HepG2 (cell line): ENCODE data around the gene YLPM1. TPM values are rescaled to one million over a fixed set of nuclear protein-coding genes. Genes with fewer than 3 reads are reported as not detected.

ENCODE experiments used
- GATA4 ChIP-seq: sonication (generic); IDR thresholded peaks from 2 replicates; pipeline ENCODE4 v1.6.1; 2016; ENCODE audit warnings: antibody characterized with exemption, low read depth, borderline replicate concordance
- MLLT10 ChIP-seq: sonication (generic); formaldehyde crosslinking; IDR thresholded peaks from 2 replicates; pipeline ENCODE4 v1.4.0; 2020; ENCODE audit warnings: missing genetic modification reagents
- NFRKB ChIP-seq: fragments of 450-650 bp; IDR thresholded peaks from 2 replicates; pipeline ENCODE4 v1.6.1; 2017
- RAD21 ChIP-seq: fragments of 450-650 bp; formaldehyde crosslinking; IDR thresholded peaks from 2 replicates; pipeline ENCODE4 v1.5.0; 2020; ENCODE audit warnings: mild to moderate bottlenecking
- RXRA ChIP-seq: sonication (generic); formaldehyde crosslinking; IDR thresholded peaks from 2 replicates; pipeline ENCODE4 v1.5.1; 2020; ENCODE audit warnings: missing genetic modification reagents
- ZBTB8A ChIP-seq: sonication (generic); formaldehyde crosslinking; IDR thresholded peaks from 2 replicates; pipeline ENCODE4 v1.4.0; 2020; ENCODE audit warnings: mild to moderate bottlenecking, low read depth, missing genetic modification reagents, borderline replicate concordance
- ZNF234 ChIP-seq: sonication (generic); formaldehyde crosslinking; conservative IDR thresholded peaks from 2 replicates; pipeline ENCODE4 v1.5.1; 2020; ENCODE audit warnings: mild to moderate bottlenecking, missing genetic modification reagents
- ZNF335 ChIP-seq: sonication (generic); formaldehyde crosslinking; IDR thresholded peaks from 2 replicates; pipeline ENCODE4 v1.4.0; 2020; ENCODE audit warnings: missing genetic modification reagents
- ZNF383 ChIP-seq: sonication (generic); formaldehyde crosslinking; IDR thresholded peaks from 2 replicates; pipeline ENCODE4 v1.4.0; 2020; ENCODE audit warnings: missing genetic modification reagents, mild to moderate bottlenecking, borderline replicate concordance
- ZNF460 ChIP-seq: sonication (generic); formaldehyde crosslinking; IDR thresholded peaks from 2 replicates; pipeline ENCODE4 v1.5.1; 2020; ENCODE audit warnings: missing genetic modification reagents, mild to moderate bottlenecking, borderline replicate concordance
- ZNF567 ChIP-seq: sonication (generic); formaldehyde crosslinking; IDR thresholded peaks from 2 replicates; pipeline ENCODE4 v1.8.1; 2023; ENCODE audit warnings: mild to moderate bottlenecking, missing genetic modification reagents, borderline replicate concordance
- ZNF598 ChIP-seq: sonication (generic); formaldehyde crosslinking; IDR thresholded peaks from 2 replicates; pipeline ENCODE4 v1.5.1; 2020; ENCODE audit warnings: mild to moderate bottlenecking, missing genetic modification reagents, borderline replicate concordance
- ZNF629 ChIP-seq: sonication (generic); formaldehyde crosslinking; conservative IDR thresholded peaks from 2 replicates; pipeline ENCODE4 v1.5.0; 2020; ENCODE audit warnings: missing genetic modification reagents
- ZNF766 ChIP-seq: sonication (generic); formaldehyde crosslinking; IDR thresholded peaks from 2 replicates; pipeline ENCODE4 v1.5.0; 2020; ENCODE audit warnings: missing genetic modification reagents, borderline replicate concordance
- ZSCAN21 ChIP-seq: sonication (generic); formaldehyde crosslinking; IDR thresholded peaks from 2 replicates; pipeline ENCODE4 v1.8.0; 2022; ENCODE audit warnings: mild to moderate bottlenecking, missing genetic modification reagents, moderate library complexity, borderline replicate concordance
- polyA plus RNA-seq, 8 experiments: library from polyadenylated mRNA; depleted of rRNA in 3 of 8; stranded (reverse) in 7 of 8; unstranded in 1 of 8; fragments of >200 nt; fragmentation: Illumina TruSeq in 4 of 8; extraction: Trizol in 4 of 8; gene quantifications; 2 replicates each; pipeline versions ENCODE4 v1.2.1 to v1.2.3, GENCODE V29; 2011 to 2016; ENCODE audit warnings: low read depth in 4 of 8, missing spikeins in 1 of 8, mixed read lengths in 1 of 8; ENCODE audit not compliant: insufficient read depth in 1 of 8
- total RNA-seq, 5 experiments: library from RNA; depleted of rRNA; stranded (reverse); fragments of >200 nt; fragmentation: Illumina TruSeq; extraction: Trizol; gene quantifications; 2 replicates each; pipeline ENCODE4 v1.2.3, GENCODE V29; 2016; ENCODE audit warnings: low read depth in 1 of 5
- TF ChIP-seq, protein P1 (sequence below): sonication (generic); formaldehyde crosslinking; IDR thresholded peaks from 2 replicates; pipeline ENCODE4 v1.9.0; 2021; ENCODE audit warnings: missing genetic modification reagents, borderline replicate concordance
- TF ChIP-seq, protein P2 (sequence below): sonication (generic); formaldehyde crosslinking; IDR thresholded peaks from 2 replicates; pipeline ENCODE4 v1.5.1; 2020; ENCODE audit warnings: missing genetic modification reagents, mild to moderate bottlenecking, borderline replicate concordance
- TF ChIP-seq, protein P3 (sequence below): IDR thresholded peaks from 2 replicates; pipeline ENCODE4 v1.6.1; 2016
- TF ChIP-seq, protein P4 (sequence below): sonication (generic); formaldehyde crosslinking; IDR thresholded peaks from 2 replicates; pipeline ENCODE4 v1.4.0; 2020; ENCODE audit warnings: missing genetic modification reagents

Gene YLPM1
- total and polyA plus RNA-seq, 2 of the 13 experiments (the other 11 are each of a cell fraction or from before 2014, with no cell fraction given) = 6.7 to 21.9 TPM

DNA sequence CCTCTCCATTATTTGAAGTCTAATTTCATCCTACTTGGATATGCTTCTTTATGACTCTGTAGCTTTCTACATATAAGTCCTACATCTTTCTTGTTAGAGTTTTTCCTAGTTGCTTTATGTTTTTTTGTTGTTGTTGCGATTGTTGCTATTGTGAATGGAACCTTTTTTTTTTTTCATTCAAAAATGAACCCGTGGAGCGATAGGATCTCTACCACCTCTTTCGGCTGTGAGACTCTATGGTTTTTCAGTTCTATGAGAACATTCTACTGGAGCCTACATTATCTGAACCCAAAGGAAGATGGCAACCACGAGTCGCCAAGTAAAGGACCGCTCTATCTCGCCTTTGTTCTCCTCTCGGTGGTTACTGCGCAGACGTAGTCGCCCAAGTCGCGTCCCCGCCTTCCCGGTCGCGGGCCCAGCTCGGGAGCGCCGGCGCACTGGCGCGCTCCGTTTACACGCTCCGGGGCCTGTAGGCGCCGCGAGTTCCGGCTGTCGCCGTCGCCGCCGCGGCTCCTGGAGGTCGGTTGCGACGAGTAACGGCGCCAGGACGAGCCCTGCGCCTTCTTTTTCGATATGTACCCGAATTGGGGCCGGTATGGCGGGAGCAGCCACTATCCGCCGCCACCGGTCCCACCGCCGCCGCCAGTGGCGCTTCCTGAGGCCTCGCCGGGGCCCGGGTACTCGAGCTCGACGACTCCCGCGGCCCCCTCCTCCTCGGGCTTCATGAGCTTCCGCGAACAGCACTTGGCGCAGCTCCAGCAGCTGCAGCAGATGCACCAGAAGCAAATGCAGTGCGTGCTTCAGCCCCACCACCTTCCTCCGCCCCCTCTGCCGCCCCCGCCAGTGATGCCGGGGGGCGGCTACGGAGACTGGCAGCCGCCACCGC is at the start of gene YLPM1 (continued):
- TF ChIP-seq, protein P1, sequence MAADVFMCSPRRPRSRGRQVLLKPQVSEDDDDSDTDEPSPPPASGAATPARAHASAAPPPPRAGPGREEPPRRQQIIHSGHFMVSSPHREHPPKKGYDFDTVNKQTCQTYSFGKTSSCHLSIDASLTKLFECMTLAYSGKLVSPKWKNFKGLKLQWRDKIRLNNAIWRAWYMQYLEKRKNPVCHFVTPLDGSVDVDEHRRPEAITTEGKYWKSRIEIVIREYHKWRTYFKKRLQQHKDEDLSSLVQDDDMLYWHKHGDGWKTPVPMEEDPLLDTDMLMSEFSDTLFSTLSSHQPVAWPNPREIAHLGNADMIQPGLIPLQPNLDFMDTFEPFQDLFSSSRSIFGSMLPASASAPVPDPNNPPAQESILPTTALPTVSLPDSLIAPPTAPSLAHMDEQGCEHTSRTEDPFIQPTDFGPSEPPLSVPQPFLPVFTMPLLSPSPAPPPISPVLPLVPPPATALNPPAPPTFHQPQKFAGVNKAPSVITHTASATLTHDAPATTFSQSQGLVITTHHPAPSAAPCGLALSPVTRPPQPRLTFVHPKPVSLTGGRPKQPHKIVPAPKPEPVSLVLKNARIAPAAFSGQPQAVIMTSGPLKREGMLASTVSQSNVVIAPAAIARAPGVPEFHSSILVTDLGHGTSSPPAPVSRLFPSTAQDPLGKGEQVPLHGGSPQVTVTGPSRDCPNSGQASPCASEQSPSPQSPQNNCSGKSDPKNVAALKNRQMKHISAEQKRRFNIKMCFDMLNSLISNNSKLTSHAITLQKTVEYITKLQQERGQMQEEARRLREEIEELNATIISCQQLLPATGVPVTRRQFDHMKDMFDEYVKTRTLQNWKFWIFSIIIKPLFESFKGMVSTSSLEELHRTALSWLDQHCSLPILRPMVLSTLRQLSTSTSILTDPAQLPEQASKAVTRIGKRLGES = peak; percentile 70; the same call in 1 of the 2 replicates
- TF ChIP-seq, protein P2, sequence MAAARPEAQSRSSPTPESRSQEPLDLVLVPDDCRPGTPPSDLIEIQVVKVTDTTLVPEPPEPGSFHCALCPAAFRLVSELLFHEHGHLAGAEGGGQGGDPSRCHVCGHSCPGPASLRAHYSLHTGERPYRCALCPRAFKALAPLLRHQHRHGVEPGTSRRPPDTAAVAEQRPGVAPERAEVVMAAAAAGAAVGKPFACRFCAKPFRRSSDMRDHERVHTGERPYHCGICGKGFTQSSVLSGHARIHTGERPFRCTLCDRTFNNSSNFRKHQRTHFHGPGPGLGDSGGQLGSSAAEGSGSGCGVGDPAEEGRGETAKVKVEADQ (CRISPR knock-in tag) = no peak; the same call in 1 of the 2 replicates
- no peak for TF ChIP-seq ZNF598
- TF ChIP-seq ZNF383 (CRISPR knock-in tag) = no peak
- no peak; the same call in 1 of the 2 replicates for TF ChIP-seq ZNF335 (CRISPR knock-in tag)
- TF ChIP-seq ZNF567 (CRISPR knock-in tag) = peak; percentile 49; the same call in 1 of the 2 replicates
- peak; percentile 92 for TF ChIP-seq ZNF766 (CRISPR knock-in tag)
- TF ChIP-seq, protein P3, sequence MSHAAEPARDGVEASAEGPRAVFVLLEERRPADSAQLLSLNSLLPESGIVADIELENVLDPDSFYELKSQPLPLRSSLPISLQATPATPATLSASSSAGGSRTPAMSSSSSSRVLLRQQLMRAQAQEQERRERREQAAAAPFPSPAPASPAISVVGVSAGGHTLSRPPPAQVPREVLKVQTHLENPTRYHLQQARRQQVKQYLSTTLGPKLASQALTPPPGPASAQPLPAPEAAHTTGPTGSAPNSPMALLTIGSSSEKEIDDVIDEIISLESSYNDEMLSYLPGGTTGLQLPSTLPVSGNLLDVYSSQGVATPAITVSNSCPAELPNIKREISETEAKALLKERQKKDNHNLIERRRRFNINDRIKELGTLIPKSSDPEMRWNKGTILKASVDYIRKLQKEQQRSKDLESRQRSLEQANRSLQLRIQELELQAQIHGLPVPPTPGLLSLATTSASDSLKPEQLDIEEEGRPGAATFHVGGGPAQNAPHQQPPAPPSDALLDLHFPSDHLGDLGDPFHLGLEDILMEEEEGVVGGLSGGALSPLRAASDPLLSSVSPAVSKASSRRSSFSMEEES (CRISPR knock-in tag) = no peak
- no peak for TF ChIP-seq MLLT10
- TF ChIP-seq, protein P4, sequence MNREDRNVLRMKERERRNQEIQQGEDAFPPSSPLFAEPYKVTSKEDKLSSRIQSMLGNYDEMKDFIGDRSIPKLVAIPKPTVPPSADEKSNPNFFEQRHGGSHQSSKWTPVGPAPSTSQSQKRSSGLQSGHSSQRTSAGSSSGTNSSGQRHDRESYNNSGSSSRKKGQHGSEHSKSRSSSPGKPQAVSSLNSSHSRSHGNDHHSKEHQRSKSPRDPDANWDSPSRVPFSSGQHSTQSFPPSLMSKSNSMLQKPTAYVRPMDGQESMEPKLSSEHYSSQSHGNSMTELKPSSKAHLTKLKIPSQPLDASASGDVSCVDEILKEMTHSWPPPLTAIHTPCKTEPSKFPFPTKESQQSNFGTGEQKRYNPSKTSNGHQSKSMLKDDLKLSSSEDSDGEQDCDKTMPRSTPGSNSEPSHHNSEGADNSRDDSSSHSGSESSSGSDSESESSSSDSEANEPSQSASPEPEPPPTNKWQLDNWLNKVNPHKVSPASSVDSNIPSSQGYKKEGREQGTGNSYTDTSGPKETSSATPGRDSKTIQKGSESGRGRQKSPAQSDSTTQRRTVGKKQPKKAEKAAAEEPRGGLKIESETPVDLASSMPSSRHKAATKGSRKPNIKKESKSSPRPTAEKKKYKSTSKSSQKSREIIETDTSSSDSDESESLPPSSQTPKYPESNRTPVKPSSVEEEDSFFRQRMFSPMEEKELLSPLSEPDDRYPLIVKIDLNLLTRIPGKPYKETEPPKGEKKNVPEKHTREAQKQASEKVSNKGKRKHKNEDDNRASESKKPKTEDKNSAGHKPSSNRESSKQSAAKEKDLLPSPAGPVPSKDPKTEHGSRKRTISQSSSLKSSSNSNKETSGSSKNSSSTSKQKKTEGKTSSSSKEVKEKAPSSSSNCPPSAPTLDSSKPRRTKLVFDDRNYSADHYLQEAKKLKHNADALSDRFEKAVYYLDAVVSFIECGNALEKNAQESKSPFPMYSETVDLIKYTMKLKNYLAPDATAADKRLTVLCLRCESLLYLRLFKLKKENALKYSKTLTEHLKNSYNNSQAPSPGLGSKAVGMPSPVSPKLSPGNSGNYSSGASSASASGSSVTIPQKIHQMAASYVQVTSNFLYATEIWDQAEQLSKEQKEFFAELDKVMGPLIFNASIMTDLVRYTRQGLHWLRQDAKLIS (CRISPR knock-in tag) = no peak
- peak; percentile 64; the same call in 1 of the 2 replicates for TF ChIP-seq RXRA (CRISPR knock-in tag)
- TF ChIP-seq GATA4 = peak; percentile 52; the same call in 1 of the 2 replicates
- peak; percentile 48; the same call in 1 of the 2 replicates for TF ChIP-seq ZSCAN21 (CRISPR knock-in tag)
- no peak for TF ChIP-seq ZNF460 (CRISPR knock-in tag)
- TF ChIP-seq RAD21 (CRISPR knock-in tag) = peak; percentile 38; the same call in 1 of the 2 replicates
- 0 out of 2 replicates have a peak, but pooled peaks have one; percentile 29 for TF ChIP-seq ZNF629 (CRISPR knock-in tag)
- TF ChIP-seq NFRKB = no peak
- peak; percentile 78; the same call in 1 of the 2 replicates for TF ChIP-seq ZNF234
- TF ChIP-seq ZBTB8A (CRISPR knock-in tag) = no peak
